Lower lobe of right lung (tissue), 2 donors: ENCODE measurements around the gene CHI3L1. TPM values are rescaled to one million over a fixed set of nuclear protein-coding genes. Genes with fewer than 3 reads are reported as not detected.

Experiments used
- ATAC-seq, 2 donors: fragments of 200-7000 bp; cut with Tn5 transposase; one replicate each; pipeline ENCODE4 v1.9.1; 2020 to 2022; ENCODE audit warnings: mild to moderate bottlenecking in 2 of 2, moderate library complexity in 2 of 2
- DNase-seq: peaks from one replicate; pipeline ENCODE4 v3.0.0-alpha.2; 2020
- H3K27ac ChIP-seq: fragments of 200-600 bp; one replicate; pipeline ENCODE4 v1.8.0; 2022
- H3K27me3 ChIP-seq: fragments of 200-600 bp; one replicate; pipeline ENCODE4 v1.8.0; 2022; ENCODE audit warnings: low read depth
- H3K36me3 ChIP-seq: fragments of 200-600 bp; one replicate; pipeline ENCODE4 v1.8.0; 2022; ENCODE audit warnings: mild to moderate bottlenecking
- H3K4me1 ChIP-seq: fragments of 200-600 bp; one replicate; pipeline ENCODE4 v1.8.0; 2022
- H3K4me3 ChIP-seq: fragments of 200-600 bp; one replicate; pipeline ENCODE4 v1.8.0; 2022; ENCODE audit warnings: mild to moderate bottlenecking
- H3K9me3 ChIP-seq: fragments of 200-600 bp; one replicate; pipeline ENCODE4 v1.8.0; 2022
- intact Hi-C: fragments of 100-400 bp; cut with DNase I; formaldehyde crosslinking; loops from one replicate; pipeline ENCODE4 v1.11.0; 2022
- total RNA-seq: library from RNA; stranded (reverse); fragmentation: NEBNext Ultra II Directional; extraction: Animal tissue kit (Norgen Biotek cat#: 25700); gene quantifications from one replicate; pipeline ENCODE4 v1.2.1, GENCODE V29; 2021
- TF ChIP-seq, protein P1 (sequence below): fragments of 200-600 bp; IDR thresholded peaks from one replicate; pipeline ENCODE4 v1.8.0; 2022; ENCODE audit warnings: antibody characterized with exemption, mild to moderate bottlenecking
- donor health status: DM: no; HTN: yes; CAD: no; lungs with severe emphysema.

CHI3L1 gene
- total RNA-seq, 1 donor from 2014 or later, result 22.2 TPM

- Histone ChIP-seq H3K27me3 (peaks cover 6% of the 10 kb centered on the region), H3K4me1 (peaks cover 7% of the 10 kb centered on the region), H3K36me3 (no peaks in the 10 kb centered on the region), H3K9me3 (no peaks in the 10 kb centered on the region), H3K4me3 (no peak overlapping the region), H3K27ac (no peak overlapping the region)
- TF ChIP-seq, protein P1, sequence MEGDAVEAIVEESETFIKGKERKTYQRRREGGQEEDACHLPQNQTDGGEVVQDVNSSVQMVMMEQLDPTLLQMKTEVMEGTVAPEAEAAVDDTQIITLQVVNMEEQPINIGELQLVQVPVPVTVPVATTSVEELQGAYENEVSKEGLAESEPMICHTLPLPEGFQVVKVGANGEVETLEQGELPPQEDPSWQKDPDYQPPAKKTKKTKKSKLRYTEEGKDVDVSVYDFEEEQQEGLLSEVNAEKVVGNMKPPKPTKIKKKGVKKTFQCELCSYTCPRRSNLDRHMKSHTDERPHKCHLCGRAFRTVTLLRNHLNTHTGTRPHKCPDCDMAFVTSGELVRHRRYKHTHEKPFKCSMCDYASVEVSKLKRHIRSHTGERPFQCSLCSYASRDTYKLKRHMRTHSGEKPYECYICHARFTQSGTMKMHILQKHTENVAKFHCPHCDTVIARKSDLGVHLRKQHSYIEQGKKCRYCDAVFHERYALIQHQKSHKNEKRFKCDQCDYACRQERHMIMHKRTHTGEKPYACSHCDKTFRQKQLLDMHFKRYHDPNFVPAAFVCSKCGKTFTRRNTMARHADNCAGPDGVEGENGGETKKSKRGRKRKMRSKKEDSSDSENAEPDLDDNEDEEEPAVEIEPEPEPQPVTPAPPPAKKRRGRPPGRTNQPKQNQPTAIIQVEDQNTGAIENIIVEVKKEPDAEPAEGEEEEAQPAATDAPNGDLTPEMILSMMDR, result no peak
- intact Hi-C loops, result no loop called here
- DNase-seq, result no peak
- no peak for ATAC-seq
These were observed 25.3 kb upstream of the CHI3L1 start for GRCh38 chr1:203211812-203212211.

DNA sequence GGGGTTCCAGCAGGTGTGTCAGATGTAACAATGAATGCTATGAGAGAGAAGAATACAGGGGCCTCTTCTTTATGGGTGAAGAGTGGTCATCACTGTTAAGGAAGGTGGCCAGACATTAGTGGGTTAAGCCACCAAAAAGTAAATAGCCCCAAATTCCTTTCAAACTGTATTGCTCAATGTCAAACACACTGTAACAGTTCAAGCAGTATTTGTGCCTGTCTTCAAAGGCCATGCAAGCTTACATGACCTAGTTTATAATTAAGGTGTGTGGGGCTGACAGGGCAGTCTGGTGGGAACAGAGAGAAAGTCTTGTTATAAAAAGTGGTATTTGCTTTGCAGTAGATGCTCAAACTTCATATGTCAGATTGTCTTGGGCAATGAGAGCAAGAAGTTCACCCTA is 24.5 kb upstream of the CHI3L1 start:
- peak; percentile 67 to 78 for ATAC-seq
- no peak for DNase-seq
- Histone ChIP-seq H3K27ac (no peak overlapping the region), H3K9me3 (no peaks in the 10 kb centered on the region), H3K4me1 (peaks cover 5% of the 10 kb centered on the region), H3K27me3 (no peaks in the 10 kb centered on the region), H3K4me3 (no peak overlapping the region), H3K36me3 (no peaks in the 10 kb centered on the region)
- TF ChIP-seq, protein P1, result no peak
- intact Hi-C loops, result no loop called here

DNA sequence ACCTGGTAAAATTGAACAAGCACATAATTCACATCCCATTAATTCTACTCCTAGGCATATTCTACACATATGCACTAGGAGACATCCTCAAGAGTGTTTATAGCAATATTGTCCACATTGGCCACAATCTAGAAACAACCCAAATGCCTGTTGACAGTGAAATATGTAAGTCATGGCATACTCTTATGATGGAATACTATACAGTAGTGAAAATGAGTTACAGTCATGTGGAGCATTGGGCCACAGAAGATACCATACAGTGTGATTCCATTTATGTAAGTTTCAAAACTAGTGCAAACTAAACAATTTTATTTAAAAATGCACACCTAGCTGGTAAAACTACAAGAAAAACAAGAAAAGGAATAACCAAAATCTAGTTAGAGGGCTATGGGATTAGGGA is 23.8 kb upstream of the CHI3L1 start:
- H3K9me3 ChIP-seq, result no peaks in the 10 kb centered on the region

DNA sequence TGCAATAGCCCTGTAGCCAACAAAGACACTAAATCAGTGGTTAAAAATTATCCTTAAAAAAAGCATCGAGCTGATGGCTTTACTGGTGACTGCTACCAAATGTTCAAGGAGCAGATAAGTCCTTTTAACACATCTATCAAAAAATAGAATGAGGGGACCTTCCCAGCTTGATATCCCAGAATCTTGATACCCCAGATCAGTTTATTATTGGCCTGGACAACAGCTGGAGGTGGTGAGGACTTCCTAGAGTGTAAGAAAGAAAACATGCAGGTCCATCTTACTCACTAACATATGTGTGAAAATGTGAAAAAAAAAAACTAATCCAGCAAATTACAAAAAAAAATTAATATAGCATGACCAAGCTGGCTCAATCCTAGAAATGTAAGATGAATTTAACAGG is 21.7 kb upstream of the CHI3L1 start:
- intact Hi-C loops, result loop anchor here (10.0 kb wide), 1 partner anchor 173 kb away; no protein-coding TSS in a partner anchor
- TF ChIP-seq, protein P1, result no peak
- ATAC-seq, result no peak
- Histone ChIP-seq H3K36me3 (no peaks in the 10 kb centered on the region), H3K4me1 (peaks cover 3% of the 10 kb centered on the region), H3K9me3 (no peaks in the 10 kb centered on the region), H3K4me3 (no peak overlapping the region), H3K27ac (no peak overlapping the region), H3K27me3 (no peaks in the 10 kb centered on the region)
- no peak for DNase-seq

More for the DNA sequence above, 23.8 kb upstream of the CHI3L1 start:
- DNase-seq, result no peak
- Histone ChIP-seq H3K27ac (no peak overlapping the region), H3K27me3 (no peaks in the 10 kb centered on the region), H3K36me3 (no peaks in the 10 kb centered on the region), H3K4me1 (no peaks in the 10 kb centered on the region), H3K4me3 (no peak overlapping the region)
- TF ChIP-seq, protein P1, result no peak
- ATAC-seq, result no peak
- intact Hi-C loops, result no loop called here

DNA sequence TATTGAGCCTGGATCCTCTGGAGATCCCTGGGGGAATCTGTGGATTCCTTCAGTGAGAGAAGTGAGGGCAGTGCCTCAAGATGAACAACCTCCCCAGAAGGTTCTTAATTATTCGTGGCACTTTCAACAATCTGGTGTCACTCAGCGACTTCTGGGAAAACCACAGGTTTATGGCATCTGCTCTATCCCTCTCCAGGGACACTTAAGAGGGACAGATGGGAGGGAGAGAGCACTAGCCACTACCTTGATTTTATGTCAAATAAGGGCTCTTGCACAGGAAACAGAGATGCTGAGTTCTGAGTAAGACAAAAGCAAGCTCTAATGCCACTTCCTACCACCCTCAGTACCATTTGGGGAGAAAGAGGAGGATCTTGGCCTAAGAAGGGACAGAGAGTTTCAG is 21.2 kb upstream of the CHI3L1 start:
- Histone ChIP-seq H3K4me3 (no peak overlapping the region), H3K36me3 (no peaks in the 10 kb centered on the region), H3K27ac (no peak overlapping the region), H3K9me3 (no peaks in the 10 kb centered on the region), H3K27me3 (no peaks in the 10 kb centered on the region), H3K4me1 (peaks cover 8% of the 10 kb centered on the region)
- ATAC-seq (no peak), DNase-seq (no peak)
- TF ChIP-seq, protein P1, result no peak
- intact Hi-C loops, result loop anchor here (10.0 kb wide), 1 partner anchor 173 kb away; no protein-coding TSS in a partner anchor
